ENCODE data around the gene VSIG1.

The VSIG1 gene

GRCh38 chrX:108127152-108127551, 82.3 kb downstream of the VSIG1 start:
- H4K8ac ChIP-seq (ENCODE audit: low read depth, low read length): no peak overlapping the region
- no peak overlapping the region for H3K4me2 ChIP-seq (ENCODE audit: insufficient read depth, low read length, poor library complexity, severe bottlenecking)
- no peak overlapping the region for H3K9ac ChIP-seq (ENCODE audit: low read depth, low read length, poor library complexity)
- H3K36me3 ChIP-seq (replicated peaks in 1 of 2; ENCODE audit: control insufficient read depth in 2 of 2, insufficient read depth in 2 of 2, low read length in 2 of 2): no peaks in the 10 kb centered on the region
- no peak overlapping the region for H3K23ac ChIP-seq (ENCODE audit: low read depth, low read length, poor library complexity)
- H3K27me3 ChIP-seq (ENCODE audit: control insufficient read depth in 3 of 3, insufficient read depth in 3 of 3, low read depth in 1 of 3, low read length in 3 of 3): no peaks in the 10 kb centered on the region
- no peak overlapping the region for H2BK12ac ChIP-seq (ENCODE audit: low read length)
- H3K4me3 ChIP-seq (ENCODE audit: low read length in 2 of 2): no peak overlapping the region
- no peak overlapping the region for H3K14ac ChIP-seq (ENCODE audit: low read length)
- H2AFZ ChIP-seq (ENCODE audit: low read length): no peak overlapping the region
- H2BK5ac ChIP-seq (ENCODE audit: low read length): no peak overlapping the region
- DNase-seq (ENCODE audit: low spot score): no peak
- no peaks in the 10 kb centered on the region for H3K79me1 ChIP-seq (ENCODE audit: low read depth, low read length)
- H3K4me1 ChIP-seq (ENCODE audit: control insufficient read depth in 2 of 2, insufficient read depth in 1 of 2, low read depth in 1 of 2, low read length in 2 of 2): peaks cover 0 to 10% of the 10 kb centered on the region in 2 donors
- H4K91ac ChIP-seq (ENCODE audit: low read depth, low read length, poor library complexity): no peak overlapping the region
- no peak overlapping the region for H2BK15ac ChIP-seq (ENCODE audit: low read length)
- H2AK5ac ChIP-seq (ENCODE audit: low read depth, low read length): no peak overlapping the region
- no peak overlapping the region for H3K27ac ChIP-seq (replicated peaks; ENCODE audit: low read length)
- H3K9me3 ChIP-seq (replicated peaks in 1 of 2; ENCODE audit: control insufficient read depth in 2 of 2, insufficient read depth in 1 of 2, low read depth in 1 of 2, low read length in 2 of 2): no peaks in the 10 kb centered on the region
- no peak overlapping the region for H3K4ac ChIP-seq (ENCODE audit: low read length)
- H3K18ac ChIP-seq (ENCODE audit: low read length): no peak overlapping the region
- H2BK120ac ChIP-seq (ENCODE audit: low read depth, low read length): no peak overlapping the region
- WGBS, 2 donors (ENCODE audit: extremely low coverage in 2 of 2, insufficient read length in 2 of 2, insufficient replicate concordance in 1 of 2): no CpG with 5 or more reads among the region's 4 CpGs
